Ishikawa (cell line): Measurements from ENCODE around the gene MXRA8.

Experiments
- CREB1 ChIP-seq: IDR thresholded peaks from 2 replicates; pipeline ENCODE4 v1.6.1; 2012; ENCODE audit warnings: low read depth
- EGR1 ChIP-seq: IDR thresholded peaks from 2 replicates; pipeline ENCODE4 v1.6.1; 2012
- EP300 ChIP-seq: IDR thresholded peaks from 2 replicates; pipeline ENCODE4 v1.6.1; 2012; ENCODE audit warnings: borderline replicate concordance
- TAF1 ChIP-seq: IDR thresholded peaks from 2 replicates; pipeline ENCODE4 v1.6.1; 2012; ENCODE audit warnings: low read depth, mild to moderate bottlenecking
- TCF12 ChIP-seq: IDR thresholded peaks from 2 replicates; pipeline ENCODE4 v1.6.1; 2012; ENCODE audit warnings: low read depth
- YY1 ChIP-seq: IDR thresholded peaks from 2 replicates; pipeline ENCODE4 v1.6.1; 2012; ENCODE audit warnings: low read depth

DNA sequence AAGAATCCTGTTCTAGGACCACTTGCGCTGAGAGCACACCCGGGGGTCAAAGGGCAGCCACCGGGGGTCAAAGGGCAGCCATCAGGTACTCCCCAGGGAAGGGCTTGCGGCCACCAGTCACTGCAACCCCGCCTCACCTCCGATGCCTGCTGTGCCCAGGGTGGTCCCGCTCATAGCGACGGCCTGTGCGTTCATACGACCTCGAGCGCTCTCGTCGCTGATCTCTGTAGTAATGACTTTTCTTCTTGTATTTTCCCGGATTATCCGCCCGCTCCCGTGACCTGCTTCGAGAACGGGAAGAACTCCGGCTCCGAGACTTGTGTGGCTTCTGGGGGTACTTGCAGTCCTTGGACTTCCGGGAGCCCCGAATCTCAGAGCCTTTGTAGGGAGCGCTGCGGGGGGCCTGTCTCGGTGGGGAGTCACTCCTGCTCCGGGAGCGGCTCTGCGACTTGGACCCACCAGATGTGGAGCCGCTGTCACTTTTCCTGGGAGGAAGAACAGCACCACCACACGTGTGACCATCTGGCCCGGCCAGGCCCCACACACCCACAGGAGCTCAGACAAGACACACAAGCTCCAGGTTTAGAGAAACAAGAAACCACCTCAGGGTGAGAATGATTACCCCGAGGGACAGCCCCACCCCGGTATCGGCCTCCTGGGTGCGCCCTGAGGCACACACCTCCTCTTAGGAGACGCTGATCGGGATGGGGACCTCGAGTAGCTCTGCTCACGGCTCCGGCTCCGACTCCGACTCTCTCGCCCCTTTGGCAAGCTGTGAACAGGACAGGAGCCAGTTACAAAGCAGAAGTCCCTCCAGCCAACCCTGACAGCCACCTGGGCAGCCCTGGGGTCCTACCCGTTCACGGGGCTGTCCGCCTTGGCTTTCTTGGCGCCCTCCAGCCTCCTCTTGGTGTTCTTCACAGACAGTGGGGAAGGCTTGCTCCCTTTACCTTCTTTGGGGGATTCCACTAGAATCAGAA is 29.0 kb upstream of the MXRA8 start:
- no peak for TF ChIP-seq TCF12
- no peak for TF ChIP-seq YY1
- TF ChIP-seq TAF1 = no peak
- no peak for TF ChIP-seq CREB1
- no peak for TF ChIP-seq EGR1
- no peak for TF ChIP-seq EP300
